HG03521 (cell line): Measurements from ENCODE around the gene CNTNAP5.

Experiments used
- ATAC-seq: cut with Tn5 transposase; IDR thresholded peaks from one replicate; pipeline ENCODE4 v1.9.1; 2021; ENCODE audit warnings: mild to moderate bottlenecking, moderate library complexity; ENCODE audit not compliant: unreplicated experiment

The CNTNAP5 gene

DNA sequence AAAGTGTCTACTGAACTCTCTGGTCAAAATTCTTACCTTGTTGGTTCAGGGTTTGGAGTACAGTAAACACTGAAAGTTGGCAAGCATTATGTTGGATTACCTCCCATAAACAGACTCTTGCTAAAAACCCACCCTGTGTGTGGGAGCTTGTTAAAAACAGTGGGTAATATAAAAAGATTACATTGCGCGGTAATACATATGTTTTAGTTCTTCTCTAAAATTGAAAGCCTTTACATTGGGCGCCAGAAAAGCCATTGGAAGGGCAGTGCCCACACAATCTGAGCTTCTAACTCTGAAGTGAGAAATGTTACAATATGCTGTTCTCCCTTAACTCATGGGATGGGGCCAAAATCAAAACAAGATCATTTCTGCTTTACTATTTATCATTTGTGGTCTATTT lies 510.7 kb downstream of the CNTNAP5 start:
- ATAC-seq: no peak

DNA sequence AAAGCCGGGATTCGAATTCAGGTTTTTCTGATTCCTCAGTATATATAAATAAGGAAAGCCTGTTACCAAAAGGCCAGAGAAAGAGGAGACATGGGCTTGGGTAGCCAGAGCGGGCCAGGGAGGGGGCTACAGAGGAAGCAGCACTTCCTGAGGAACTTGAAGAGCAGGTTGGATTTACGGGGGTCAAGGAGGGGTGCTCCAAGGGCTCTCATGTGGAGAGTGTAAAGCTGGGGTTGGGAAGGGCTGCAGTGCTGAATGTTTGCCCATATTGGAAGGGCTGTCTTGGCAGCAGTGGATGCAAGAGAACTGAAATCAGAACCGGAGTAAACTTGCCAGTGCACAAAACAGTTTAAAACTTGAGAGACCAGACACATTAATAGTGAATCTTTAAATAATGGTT lies 511.5 kb downstream of the CNTNAP5 start:
- no peak for ATAC-seq

DNA sequence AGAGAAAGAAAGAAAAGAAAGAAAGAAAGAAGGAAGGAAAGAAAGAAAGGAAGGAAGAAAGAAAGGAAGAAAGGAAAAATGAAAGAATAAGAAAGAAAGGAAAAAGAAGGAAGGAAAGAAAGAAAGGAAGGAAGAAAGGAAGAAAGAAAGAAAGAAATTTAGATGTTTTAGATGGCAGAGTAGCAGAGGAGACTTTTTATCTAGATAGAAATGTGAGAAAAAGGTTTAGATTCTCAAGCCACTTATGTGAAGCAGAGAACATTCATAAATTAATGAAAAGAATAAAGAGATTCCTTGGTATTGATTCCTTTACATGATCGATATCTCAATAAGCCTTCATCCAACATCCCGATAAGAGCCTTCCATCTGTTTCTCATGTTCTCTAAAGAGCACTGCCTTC lies 513.5 kb downstream of the CNTNAP5 start:
- no peak for ATAC-seq

DNA sequence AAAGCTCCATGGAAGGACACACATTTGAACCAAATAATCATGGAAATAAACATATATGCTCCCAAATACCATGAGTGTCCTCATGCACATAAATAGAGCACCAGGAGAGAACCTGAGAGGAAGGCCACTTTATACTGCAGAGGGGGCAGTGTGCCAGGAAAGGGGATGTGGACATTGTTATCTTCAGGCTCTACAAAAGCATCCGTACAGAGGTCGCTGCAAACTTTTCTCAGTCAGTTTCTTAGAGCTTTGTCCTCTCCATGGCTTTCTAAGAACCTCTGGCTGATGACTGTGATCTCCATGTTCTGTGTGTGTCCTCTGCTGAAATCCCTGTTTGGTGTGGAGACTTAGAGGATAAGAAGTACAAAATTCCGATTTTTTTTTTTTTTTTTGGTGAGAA lies 515.7 kb downstream of the CNTNAP5 start:
- no peak for ATAC-seq

DNA sequence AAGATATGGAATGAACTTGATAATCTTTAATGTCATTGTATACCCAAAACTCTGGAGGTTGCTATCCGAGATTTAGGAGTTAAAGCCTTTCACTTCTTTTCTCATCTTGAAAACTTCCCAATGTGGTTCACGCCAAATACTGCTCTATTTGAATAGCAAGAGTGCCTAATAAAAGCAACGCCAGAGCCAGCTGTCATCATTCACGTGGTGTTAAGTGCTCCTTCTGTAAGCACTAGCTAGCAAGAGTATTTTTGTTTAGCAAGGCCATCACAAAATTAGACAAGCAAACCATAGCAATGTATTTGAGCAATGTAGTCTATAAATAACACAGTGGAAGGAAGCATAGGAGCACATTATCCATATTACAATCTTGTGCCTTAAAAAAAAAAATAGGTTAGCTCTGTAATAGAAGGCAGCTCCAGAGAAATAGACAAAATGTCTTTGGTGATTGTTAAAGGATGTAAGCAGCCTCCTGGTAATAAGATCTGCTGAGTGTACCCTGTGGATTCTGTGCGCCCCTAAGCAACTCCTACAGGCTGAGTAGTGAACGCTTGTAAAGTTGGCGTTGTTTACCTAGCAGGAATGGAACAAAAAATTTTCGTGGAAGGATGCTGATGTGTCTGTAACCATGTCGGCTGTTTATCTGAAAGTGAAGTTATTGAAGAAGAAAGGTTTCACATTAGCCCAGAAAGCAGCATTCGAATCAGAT lies 518.0 kb downstream of the CNTNAP5 start:
- no peak for ATAC-seq

DNA sequence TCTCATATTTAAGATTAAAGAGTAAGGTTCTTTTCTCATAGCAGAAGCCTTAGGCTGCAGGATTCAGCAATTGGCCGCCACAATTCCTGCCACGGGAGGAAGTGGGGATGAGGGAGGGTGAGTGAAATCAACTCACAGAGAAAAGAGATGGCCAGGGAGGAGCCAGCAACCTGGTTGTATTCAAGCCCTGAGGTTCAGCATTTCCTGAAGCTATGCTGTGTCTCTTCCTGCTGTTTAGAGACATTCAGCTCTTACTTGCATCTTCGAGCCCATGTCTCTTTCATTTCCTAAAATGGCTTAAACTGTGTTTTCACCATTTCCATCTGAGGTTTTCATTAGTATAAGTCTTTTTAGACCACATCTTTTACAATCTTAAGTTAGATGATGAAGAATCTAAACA lies 522.6 kb downstream of the CNTNAP5 start:
- ATAC-seq: no peak

DNA sequence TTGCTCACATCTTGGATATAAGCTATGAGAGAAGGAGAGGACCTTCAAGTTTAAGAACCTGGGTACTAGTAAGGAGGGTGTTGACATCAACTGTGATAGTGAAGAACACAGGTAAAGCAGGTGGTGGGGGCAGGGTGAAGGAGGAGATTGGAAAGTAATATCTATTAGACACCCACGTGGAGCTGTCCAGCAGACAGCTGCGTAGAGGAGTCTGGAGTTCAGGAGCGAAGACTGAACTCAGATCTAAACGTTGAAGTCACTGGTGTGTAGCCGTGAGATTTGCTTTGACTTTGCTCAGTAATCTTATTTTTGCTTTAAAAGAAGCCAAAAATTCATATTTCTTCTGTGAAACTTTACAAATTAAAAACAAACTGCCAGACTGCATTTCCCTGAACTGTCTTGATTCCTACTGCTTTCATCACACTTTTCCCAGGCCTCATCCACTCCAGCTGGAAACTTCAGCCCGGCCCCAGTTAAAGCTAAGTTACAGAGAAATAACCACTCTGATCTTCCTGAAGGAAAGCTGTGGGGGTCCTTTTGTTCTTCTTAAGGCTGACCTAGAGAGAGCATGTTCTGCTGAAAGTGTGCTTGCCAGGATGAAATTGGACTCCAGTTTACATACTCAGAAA lies 533.3 kb downstream of the CNTNAP5 start:
- ATAC-seq: no peak

DNA sequence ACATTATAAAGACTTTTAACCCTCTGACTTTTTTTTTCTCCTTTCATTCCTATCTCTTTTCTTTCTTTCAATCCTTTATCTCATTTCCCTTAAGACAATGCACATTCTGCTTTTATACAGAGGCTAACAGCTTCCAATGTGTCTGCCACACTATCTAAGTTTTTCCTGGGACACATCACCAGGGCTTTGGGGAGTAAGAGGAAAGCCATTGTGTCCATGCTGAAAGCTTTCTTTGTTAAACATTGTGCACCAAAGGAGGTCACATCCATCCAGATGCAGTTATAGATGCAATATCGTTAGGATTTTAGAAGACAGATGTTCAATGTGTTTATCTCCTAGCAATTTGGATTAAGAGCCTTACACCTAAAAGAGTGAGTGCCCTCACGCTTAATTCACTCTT lies 534.1 kb downstream of the CNTNAP5 start:
- no peak for ATAC-seq

DNA sequence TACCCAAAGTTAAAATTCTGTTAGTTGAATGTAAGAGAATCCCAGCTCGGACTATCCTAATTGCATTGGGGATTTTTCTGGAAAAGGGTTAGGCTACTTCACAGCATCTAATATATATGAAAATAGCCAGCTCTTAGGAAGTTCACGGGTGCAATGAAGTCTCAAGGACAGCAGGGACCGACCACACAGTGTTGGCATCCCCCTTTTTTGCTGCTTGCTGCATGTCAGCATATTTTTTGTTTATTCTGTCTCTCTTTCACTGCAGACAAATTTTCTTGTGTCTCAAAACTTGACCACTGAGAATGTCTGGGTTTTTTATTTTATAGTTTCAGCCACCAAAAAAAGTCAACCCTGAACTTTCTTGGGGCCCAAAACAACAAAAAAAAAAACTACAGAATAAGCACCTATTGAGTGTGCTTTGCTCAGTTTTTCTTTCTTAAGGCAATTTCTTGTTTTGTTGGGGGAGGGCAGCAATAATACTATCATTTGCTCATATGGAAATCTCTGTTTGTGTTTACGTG lies 535.6 kb downstream of the CNTNAP5 start:
- no peak for ATAC-seq

DNA sequence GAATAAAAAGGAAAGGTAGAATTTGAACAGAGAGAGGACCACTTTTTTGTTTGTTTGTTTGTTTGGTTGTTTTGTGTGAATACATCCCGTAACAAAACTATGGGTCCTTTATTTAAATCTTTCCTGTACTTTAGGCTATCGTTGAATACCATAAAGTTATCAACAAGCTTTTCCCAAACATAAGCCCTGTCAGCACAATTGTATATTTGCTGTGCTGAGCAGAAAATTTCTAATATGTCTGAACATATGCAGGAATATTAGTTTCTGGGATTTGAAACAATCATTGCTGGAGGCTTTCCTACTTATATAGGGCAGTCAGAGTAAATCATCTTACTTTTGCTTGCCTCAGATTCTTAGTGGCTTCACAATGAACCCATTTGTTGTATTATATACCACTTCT lies 536.4 kb downstream of the CNTNAP5 start:
- no peak for ATAC-seq

DNA sequence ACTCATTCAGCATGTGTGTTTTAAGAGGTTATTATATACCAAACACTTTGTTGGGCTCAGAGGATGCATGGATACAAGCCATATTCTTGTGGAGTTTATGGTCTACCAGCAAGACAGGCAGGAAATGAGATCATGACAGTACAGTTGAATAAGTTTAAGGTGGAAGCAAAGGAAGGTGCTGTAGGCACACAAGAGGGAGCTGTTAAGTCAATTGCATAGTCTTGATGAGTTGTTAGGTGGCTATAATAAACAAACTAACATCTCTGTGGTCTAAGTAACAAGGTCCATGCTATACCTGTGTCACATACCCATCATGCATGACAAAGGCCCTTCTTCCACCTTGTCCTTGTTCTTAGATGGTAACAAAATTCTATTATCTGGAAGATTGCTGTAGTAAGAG lies 538.3 kb downstream of the CNTNAP5 start:
- no peak for ATAC-seq

DNA sequence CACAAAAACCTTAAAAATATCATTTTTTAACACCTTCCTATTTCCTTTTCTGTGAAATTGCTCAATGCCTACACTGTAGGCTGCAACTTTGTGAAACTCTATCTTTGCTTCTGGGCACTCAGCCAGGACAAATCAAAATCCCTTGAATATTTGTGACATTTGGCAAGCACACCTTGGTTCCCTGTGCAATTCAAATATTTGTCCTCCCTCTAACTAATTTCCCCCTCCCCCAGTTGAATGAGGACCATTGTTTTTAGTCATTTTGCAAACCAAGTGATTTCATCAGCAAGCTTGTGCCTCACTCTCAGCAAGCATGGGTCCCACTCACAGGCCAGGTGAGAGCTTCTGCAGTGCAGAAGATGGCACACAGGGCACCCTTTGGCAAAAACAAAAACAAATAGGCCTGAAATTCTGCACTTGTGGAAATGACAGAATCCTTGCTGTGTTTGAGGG lies 541.5 kb downstream of the CNTNAP5 start:
- ATAC-seq: no peak

DNA sequence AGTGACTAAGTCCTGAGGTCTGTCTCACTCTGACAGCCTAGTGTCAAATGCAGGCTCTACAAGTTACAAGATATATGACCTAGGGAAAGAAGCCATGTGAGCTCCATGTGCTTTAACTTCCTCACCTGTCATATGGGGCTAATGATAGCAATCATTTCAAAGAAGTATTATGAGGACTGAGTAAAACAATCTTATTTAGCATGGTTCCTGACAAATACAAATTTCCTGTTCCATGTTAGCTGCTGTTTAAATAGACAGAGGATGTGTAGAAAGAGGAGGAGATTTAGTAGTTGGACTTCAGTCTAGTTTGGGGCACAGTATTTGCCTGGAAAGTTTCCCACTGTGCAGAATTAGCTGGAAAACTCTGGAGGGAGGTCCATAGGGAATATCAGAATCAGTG lies 545.8 kb downstream of the CNTNAP5 start:
- no peak for ATAC-seq

DNA sequence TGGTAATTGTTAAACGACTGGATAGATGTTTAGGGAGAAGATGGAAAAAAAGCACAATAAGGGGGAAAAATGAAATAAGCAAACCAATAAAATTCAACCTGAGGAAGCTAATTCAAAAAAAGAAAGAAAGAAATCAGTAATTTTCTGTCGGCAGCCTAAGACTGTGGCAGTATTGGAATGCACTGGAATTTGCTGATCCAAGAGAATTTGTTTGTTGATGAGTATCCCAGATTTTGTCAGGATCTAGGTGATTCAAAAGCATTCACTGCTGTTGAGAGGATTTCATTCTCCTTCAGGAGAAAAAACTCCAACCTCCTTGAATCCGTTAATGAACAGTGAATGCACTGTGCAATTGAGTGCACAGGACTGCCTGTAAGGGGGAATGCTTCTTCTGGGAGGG lies 546.7 kb downstream of the CNTNAP5 start:
- ATAC-seq: no peak

DNA sequence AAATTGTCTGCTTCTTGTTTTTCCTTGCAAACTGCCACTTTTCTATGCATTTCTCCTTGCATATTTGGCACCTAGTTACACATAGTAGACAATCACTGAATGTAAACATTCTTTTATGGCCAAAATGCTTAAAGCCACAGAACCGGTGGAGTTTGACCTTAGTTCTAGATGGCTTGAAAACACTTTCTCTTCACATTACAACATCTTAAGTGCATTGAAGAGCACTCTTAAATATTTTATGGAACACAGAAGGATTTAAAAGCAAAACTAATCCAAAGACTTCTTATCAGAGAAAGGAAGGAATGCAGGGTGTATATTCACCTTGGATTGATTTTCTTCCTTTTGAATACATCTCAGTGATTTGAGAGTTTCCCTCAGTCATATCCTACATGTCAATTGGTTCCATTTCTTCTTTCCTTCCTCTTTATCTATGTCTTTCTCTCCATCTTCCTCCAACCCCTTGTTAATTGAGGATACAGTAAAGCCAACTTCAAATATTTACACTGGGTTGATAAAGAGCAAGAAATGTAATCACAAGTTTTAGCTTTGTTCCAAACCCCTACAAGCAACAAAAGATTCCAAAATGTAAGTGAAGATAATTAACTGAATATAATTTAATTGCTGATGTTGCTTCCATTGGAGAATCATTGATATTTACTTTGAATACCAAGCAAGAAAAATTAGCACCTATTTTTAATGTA lies 548.0 kb downstream of the CNTNAP5 start:
- ATAC-seq: no peak

DNA sequence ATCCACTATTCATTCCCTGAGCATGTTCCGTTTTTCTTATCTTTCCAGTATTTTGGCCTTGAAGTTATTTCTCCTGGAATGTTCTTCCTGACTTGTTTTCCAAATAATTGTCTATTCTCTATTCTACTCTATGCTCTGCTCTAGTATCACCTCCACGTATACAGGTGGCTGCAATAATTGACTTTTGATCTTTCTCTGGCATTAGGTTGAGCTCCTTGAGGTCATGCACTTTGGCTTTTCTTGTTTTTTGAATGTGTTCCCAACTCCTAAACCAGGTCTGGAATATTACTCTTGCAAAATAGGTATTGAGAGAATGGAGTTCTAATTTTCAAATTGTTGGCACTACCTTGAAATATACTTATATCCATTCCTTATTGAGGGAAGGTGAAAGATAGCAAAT lies 550.4 kb downstream of the CNTNAP5 start:
- no peak for ATAC-seq

DNA sequence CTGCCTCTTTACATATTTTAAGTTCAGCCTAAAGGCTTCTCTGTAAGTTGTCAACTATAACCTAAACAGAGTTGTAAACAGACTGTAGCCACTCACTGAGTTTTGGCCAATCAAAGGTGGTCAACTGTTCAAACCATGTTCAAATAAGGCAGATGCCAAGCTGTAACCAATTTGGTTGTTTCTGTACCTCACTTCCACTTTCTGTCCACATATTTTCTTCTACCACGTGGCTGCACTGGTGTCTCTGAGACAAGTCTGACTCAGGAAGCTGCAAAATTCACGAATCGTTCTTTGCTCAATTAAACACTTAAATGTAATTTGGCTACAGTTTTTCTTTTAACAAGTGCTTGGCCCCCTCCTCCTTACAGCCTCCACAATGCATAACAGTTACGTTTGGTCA lies 555.2 kb downstream of the CNTNAP5 start:
- ATAC-seq: no peak

DNA sequence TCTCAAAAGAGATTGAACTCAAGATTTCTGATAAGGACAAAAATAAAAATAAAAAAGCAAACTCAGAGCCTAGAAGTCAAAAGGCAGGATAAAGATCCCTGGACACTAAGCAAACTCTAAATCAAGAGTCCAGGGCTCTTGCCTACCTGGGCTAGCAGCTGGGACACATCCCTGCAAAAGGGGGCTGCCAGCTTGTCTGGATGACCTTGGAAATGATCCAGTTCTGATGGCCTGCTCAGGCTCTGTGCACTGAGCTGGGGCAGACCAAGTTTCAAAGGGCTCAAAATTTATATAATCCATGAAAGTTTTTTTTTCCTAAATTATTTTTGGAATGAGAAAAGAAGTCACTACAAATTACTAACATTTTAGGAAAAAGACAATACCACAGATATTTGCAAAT lies 557.3 kb downstream of the CNTNAP5 start:
- no peak for ATAC-seq

DNA sequence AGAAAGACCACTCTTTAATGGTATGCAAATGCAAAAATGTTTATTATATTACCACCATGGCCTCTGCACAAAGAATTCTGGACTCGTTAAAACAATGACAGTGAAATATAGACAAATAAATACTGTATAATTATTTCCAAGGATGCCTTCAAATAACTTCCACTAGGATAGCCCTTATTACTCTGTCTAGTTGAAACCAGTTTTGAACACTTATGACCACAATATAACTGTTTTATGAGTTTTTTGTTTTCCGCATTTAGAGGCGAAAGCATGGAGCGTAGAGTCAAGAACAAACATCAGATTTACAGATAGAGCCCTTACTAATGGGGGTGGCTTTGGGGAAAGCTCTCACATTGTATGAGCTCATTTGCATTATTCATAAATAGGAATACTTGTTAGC lies 559.5 kb downstream of the CNTNAP5 start:
- ATAC-seq: no peak

DNA sequence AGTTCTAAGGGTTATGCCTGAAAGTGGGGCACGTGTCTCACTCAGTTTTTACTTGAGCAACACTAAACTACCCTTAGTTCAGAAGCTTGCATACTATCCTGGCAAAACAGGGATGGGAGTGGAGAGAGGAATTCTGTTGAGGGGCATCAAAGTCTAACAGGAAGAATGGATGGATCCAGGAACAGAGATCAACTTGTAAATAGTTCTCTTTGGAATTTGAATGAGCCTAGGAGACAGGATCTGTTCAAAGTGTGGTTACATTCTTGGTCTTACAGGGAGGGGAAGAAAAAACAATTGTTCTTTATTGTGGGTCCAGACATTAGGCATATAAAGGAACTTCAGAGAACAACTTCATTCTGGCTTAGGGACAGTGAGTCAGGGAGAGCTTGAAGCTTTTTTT lies 560.2 kb downstream of the CNTNAP5 start:
- no peak for ATAC-seq

DNA sequence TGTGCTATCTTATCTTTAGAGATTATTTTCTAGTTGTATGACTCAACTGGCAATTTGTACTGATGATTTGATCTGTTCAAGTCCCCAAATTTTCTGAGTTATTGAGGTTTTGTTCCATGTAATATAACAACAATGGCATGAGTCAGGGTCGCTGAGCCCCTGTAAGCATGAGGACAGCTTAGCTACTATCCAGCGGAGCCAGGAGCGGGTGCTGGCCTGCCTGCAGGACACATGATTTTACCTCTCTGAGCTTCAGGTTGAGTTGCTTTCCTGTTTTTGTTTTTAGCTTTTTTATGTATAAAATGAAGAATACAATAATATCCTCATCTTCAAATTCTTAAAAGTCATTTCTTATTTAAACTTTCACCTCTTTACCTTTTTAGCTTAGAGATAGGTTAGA lies 561.1 kb downstream of the CNTNAP5 start:
- no peak for ATAC-seq

DNA sequence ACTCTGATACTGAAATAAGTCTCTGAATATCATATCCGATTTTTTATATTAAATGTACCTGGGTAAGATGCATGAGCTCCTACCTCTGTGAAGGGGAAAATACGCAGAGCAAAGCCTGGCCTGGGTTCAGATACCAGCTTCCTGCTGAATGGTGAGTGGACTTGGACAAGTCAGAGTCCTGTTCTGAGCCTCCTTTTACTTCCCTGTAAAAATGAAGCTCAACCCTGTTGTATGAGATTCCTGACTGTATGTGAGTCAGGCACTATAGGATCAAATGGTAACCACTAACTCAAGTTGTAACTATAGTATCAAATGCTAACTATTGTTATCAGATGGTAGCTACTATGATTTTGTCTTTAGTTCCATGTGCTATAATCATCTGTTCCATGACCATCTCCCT lies 561.7 kb downstream of the CNTNAP5 start:
- no peak for ATAC-seq
